Measurements from ENCODE around the gene BOC. TPM values are rescaled to one million over a fixed set of nuclear protein-coding genes. Genes with fewer than 3 reads are reported as not detected.

The BOC gene
- total and polyA plus RNA-seq, 2 donors (not counting 3 experiments of a cell fraction or from before 2014, with no cell fraction given) = 0.07 TPM; not detected in 1

DNA sequence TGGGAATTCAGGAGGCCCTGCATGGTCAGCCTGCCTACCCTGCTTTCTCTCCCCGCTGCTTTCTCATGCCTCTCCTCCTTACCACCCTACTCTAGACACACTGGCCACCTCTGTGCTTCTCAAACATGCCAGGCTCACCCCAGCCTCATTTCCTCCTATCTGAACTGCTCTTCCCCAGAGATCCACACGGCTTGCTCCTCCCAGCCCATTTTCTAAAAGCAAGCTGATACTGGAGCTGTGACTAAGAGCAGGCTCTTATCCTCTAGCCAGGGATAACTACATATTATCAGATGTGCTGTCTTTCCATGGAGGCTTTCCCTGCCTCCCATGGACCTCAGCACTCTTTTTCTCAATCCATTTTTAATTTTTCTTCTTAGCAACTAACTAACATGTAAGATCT is 85.9 kb downstream of the BOC start:
- no TSS peak for BruUV-seq (replicated peaks)
- no peaks in the 10 kb centered on the region for H3K9me3 ChIP-seq (replicated peaks; ENCODE audit: control insufficient read depth, insufficient read depth, low read length)
- H4K20me1 ChIP-seq (replicated peaks; ENCODE audit: control insufficient read depth, extremely low read depth, insufficient read depth, low read length) = no peaks in the 10 kb centered on the region
- H3K27ac ChIP-seq (ENCODE audit: insufficient read depth, low read depth, low read length) = no peak overlapping the region
- H3K9ac ChIP-seq (replicated peaks; ENCODE audit: extremely low read depth, insufficient read depth, low read length) = no peak overlapping the region
- ChIA-PET CTCF (interaction anchor here (2.9 kb wide), 1 partner anchor 10 kb away, joined by 17 read pairs; no protein-coding TSS in a partner anchor), POLR2A (no interaction called here)
- no peak for TF ChIP-seq FOS (IDR thresholded peaks at IDR 0.05; ENCODE audit: borderline replicate concordance, insufficient read depth, low read length)
- intact Hi-C loops (cut with micrococcal nuclease) = no loop called here
- H3K79me2 ChIP-seq (ENCODE audit: control insufficient read depth, insufficient read depth, low read length) = no peaks in the 10 kb centered on the region
- H3K4me3 ChIP-seq (replicated peaks in 1 of 3; ENCODE audit: insufficient read depth in 1 of 3, low read depth in 1 of 3, low read length in 3 of 3) = no peak overlapping the region
- DNase-seq (ENCODE audit: low read depth, low spot score) = no peak
- H3K9me1 ChIP-seq (replicated peaks; ENCODE audit: control insufficient read depth, extremely low read depth, insufficient read depth, low read length) = no peaks in the 10 kb centered on the region
- no peaks in the 10 kb centered on the region for H3K36me3 ChIP-seq (ENCODE audit: control insufficient read depth in 2 of 2, extremely low read depth in 1 of 2, insufficient read depth in 2 of 2, low read length in 2 of 2)
- no peaks in the 10 kb centered on the region for H3K4me1 ChIP-seq (ENCODE audit: control insufficient read depth, extremely low read depth, insufficient read depth, low read length)
- no peaks in the 10 kb centered on the region for H3K27me3 ChIP-seq (ENCODE audit: control insufficient read depth in 2 of 2, insufficient read depth in 2 of 2, low read length in 2 of 2)
- dilution Hi-C loops (cut with MboI; ENCODE audit: extremely low pct_ligation_motif_present, low sequenced_read_pairs) = no loop called here
- no peak overlapping the region for H3K4me2 ChIP-seq (ENCODE audit: insufficient read depth, low read length)
- FAIRE-seq = no peak
- no peak overlapping the region for H2AFZ ChIP-seq (ENCODE audit: low read depth, low read length)

DNA sequence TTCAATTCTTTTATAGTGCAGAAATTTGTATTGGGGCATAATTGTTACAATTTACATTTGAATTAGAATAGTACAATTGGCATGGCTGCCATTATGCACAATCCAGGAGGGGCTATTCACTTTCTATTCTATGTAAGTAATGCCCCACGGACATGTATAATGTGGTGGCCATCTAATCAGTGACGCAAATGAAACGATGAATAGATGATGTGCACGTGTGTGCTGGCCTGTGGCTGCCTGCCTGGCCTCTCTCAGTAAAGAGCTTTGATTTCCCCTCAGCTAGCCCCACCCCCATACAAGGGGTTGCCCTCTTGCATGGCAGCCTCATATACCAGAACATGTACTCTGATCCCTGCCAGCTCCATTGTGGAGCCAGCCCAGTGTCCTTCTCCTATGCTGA is 86.5 kb downstream of the BOC start:
- CTCF ChIA-PET = interaction anchor here (0.6 to 2.9 kb wide), 2 partner anchors 10 to 179 kb away, joined by 3 to 17 read pairs; no protein-coding TSS in a partner anchor
- no peak overlapping the region for H3K9ac ChIP-seq (replicated peaks; ENCODE audit: extremely low read depth, insufficient read depth, low read length)
- no peak overlapping the region for H2AFZ ChIP-seq (ENCODE audit: low read depth, low read length)
- dilution Hi-C loops (cut with MboI; ENCODE audit: extremely low pct_ligation_motif_present, low sequenced_read_pairs) = no loop called here
- BruUV-seq (replicated peaks) = no TSS peak
- TF ChIP-seq, protein P1, sequence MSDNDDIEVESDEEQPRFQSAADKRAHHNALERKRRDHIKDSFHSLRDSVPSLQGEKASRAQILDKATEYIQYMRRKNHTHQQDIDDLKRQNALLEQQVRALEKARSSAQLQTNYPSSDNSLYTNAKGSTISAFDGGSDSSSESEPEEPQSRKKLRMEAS (IDR thresholded peaks at IDR 0.05; ENCODE audit: insufficient read depth, insufficient read length) = no peak
- TF ChIP-seq GATA2 (IDR thresholded peaks at IDR 0.05; ENCODE audit: insufficient read depth, insufficient read length, low read depth, low read length) (no peak), JUN (IDR thresholded peaks at IDR 0.05; ENCODE audit: borderline replicate concordance, insufficient read depth, insufficient read length, low read depth) (no peak), POLR2AphosphoS5 (IDR thresholded peaks at IDR 0.05; ENCODE audit: insufficient read depth, low read depth, low read length) (no peak), EZH2 (IDR thresholded peaks at IDR 0.05; ENCODE audit: borderline replicate concordance, low read depth, low read length, severe bottlenecking) (no peak), POLR2A (IDR thresholded peaks at IDR 0.05; ENCODE audit: low read depth, low read length) (no peak), FOS (IDR thresholded peaks at IDR 0.05; ENCODE audit: borderline replicate concordance, insufficient read depth, low read length) (no peak), MYC (IDR thresholded peaks at IDR 0.05; ENCODE audit: low read depth, low read length) (no peak)
- TF ChIP-seq, protein P2, sequence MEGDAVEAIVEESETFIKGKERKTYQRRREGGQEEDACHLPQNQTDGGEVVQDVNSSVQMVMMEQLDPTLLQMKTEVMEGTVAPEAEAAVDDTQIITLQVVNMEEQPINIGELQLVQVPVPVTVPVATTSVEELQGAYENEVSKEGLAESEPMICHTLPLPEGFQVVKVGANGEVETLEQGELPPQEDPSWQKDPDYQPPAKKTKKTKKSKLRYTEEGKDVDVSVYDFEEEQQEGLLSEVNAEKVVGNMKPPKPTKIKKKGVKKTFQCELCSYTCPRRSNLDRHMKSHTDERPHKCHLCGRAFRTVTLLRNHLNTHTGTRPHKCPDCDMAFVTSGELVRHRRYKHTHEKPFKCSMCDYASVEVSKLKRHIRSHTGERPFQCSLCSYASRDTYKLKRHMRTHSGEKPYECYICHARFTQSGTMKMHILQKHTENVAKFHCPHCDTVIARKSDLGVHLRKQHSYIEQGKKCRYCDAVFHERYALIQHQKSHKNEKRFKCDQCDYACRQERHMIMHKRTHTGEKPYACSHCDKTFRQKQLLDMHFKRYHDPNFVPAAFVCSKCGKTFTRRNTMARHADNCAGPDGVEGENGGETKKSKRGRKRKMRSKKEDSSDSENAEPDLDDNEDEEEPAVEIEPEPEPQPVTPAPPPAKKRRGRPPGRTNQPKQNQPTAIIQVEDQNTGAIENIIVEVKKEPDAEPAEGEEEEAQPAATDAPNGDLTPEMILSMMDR (IDR thresholded peaks at IDR 0.05; ENCODE audit: extremely low read depth in 1 of 2, insufficient read depth in 1 of 2, low read depth in 1 of 2, low read length in 2 of 2) = no peak
- H3K36me3 ChIP-seq (ENCODE audit: control insufficient read depth in 2 of 2, extremely low read depth in 1 of 2, insufficient read depth in 2 of 2, low read length in 2 of 2) = no peaks in the 10 kb centered on the region
- H3K4me2 ChIP-seq (ENCODE audit: insufficient read depth, low read length) = no peak overlapping the region
- H3K79me2 ChIP-seq (ENCODE audit: control insufficient read depth, insufficient read depth, low read length) = no peaks in the 10 kb centered on the region
- FAIRE-seq (no peak), DNase-seq (ENCODE audit: low read depth, low spot score) (no peak)
- intact Hi-C loops (cut with micrococcal nuclease) = no loop called here
- no peaks in the 10 kb centered on the region for H3K27me3 ChIP-seq (ENCODE audit: control insufficient read depth in 2 of 2, insufficient read depth in 2 of 2, low read length in 2 of 2)
- H3K27ac ChIP-seq (ENCODE audit: insufficient read depth, low read depth, low read length) = no peak overlapping the region
- POLR2A ChIA-PET = no interaction called here
- H3K9me3 ChIP-seq (replicated peaks; ENCODE audit: control insufficient read depth, insufficient read depth, low read length) = no peaks in the 10 kb centered on the region
- H3K9me1 ChIP-seq (replicated peaks; ENCODE audit: control insufficient read depth, extremely low read depth, insufficient read depth, low read length) = no peaks in the 10 kb centered on the region
- H4K20me1 ChIP-seq (replicated peaks; ENCODE audit: control insufficient read depth, extremely low read depth, insufficient read depth, low read length) = no peaks in the 10 kb centered on the region
- no peak overlapping the region for H3K4me3 ChIP-seq (replicated peaks in 1 of 3; ENCODE audit: insufficient read depth in 1 of 3, low read depth in 1 of 3, low read length in 3 of 3)
- H3K4me1 ChIP-seq (ENCODE audit: control insufficient read depth, extremely low read depth, insufficient read depth, low read length) = no peaks in the 10 kb centered on the region

All from endothelial cell of umbilical vein (primary cell).